Nephron (organoid): ENCODE measurements around the gene NUDT7.
A peak's percentile ranks its signal among the peaks of the same experiment; 100 is the strongest.

ENCODE experiments used
- H3K27ac Mint-ChIP-seq, 3 experiments: 2 replicates each; pipeline ENCODE4 v1.8.0; 2020; ENCODE audit warnings: mixed read lengths in 3 of 3, mild to moderate bottlenecking in 2 of 3, moderate library complexity in 1 of 3
- H3K27me3 Mint-ChIP-seq: 2 replicates; pipeline ENCODE4 v1.8.0; 2021; ENCODE audit warnings: low read depth, mild to moderate bottlenecking, moderate library complexity, mixed read lengths
- H3K36me3 Mint-ChIP-seq: 2 replicates; pipeline ENCODE4 v1.8.0; 2020; ENCODE audit warnings: low read depth, mixed read lengths
- H3K4me1 Mint-ChIP-seq: 2 replicates; pipeline ENCODE4 v1.8.0; 2020; ENCODE audit warnings: mixed read lengths
- H3K4me3 Mint-ChIP-seq, 3 experiments: 2 replicates each; pipeline ENCODE4 v1.8.0; 2020; ENCODE audit warnings: mild to moderate bottlenecking in 3 of 3, mixed read lengths in 3 of 3, moderate library complexity in 2 of 3
- H3K9me3 Mint-ChIP-seq: 2 replicates; pipeline ENCODE4 v1.8.0; 2020; ENCODE audit warnings: mixed read lengths
- CTCF ChIP-seq, 3 experiments: fragments of 200-600 bp; sonication (generic); IDR thresholded peaks; one replicate each; pipeline ENCODE4 v1.5.0; 2021; ENCODE audit warnings: antibody characterized with exemption in 3 of 3; ENCODE audit not compliant: unreplicated experiment in 3 of 3

The NUDT7 gene

GRCh38 chr16:77781091-77781490 is 58.8 kb downstream of the NUDT7 start:
- H3K27me3 Mint-ChIP-seq: peaks cover 14% of the 10 kb centered on the region
- H3K36me3 Mint-ChIP-seq: no peaks in the 10 kb centered on the region
- no peak overlapping the region for H3K27ac Mint-ChIP-seq
- TF ChIP-seq CTCF (IDR thresholded peaks at IDR 0.05; ENCODE audit: unreplicated experiment in 3 of 3): no peak
- no peaks in the 10 kb centered on the region for H3K4me1 Mint-ChIP-seq
- H3K9me3 Mint-ChIP-seq: no peaks in the 10 kb centered on the region
- no peak overlapping the region for H3K4me3 Mint-ChIP-seq

DNA sequence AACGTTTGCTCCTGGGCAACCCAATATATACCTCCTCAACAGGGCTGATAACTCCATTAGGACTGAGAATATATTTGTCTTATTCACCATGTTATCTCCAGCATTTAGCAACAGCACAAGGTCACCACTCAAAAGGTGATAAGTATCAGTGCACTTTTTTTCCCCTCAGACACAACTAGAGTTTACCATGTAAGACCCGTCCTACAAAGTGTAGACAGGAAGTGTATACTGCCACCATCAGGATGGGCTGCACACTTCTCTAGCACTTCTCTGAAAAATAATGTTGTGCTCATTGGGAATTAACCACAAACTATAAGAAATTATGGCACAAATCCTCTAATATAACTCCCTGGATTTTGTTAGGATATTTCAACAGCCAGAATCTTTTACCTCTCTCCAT is 60.4 kb downstream of the NUDT7 start:
- Mint-ChIP-seq H3K4me1 (no peaks in the 10 kb centered on the region), H3K27me3 (peaks cover 28% of the 10 kb centered on the region), H3K36me3 (no peaks in the 10 kb centered on the region), H3K9me3 (no peaks in the 10 kb centered on the region), H3K4me3 (no peak overlapping the region), H3K27ac (no peak overlapping the region)
- no peak for TF ChIP-seq CTCF (IDR thresholded peaks at IDR 0.05; ENCODE audit: unreplicated experiment in 3 of 3)

- Mint-ChIP-seq H3K4me1 (peaks cover 7% of the 10 kb centered on the region), H3K27me3 (peaks cover 46% of the 10 kb centered on the region), H3K36me3 (no peaks in the 10 kb centered on the region), H3K27ac (no peak overlapping the region), H3K9me3 (no peaks in the 10 kb centered on the region), H3K4me3 (no peak overlapping the region)
- peak in 2 of 3 experiments; percentile 12 to 41 for TF ChIP-seq CTCF (IDR thresholded peaks at IDR 0.05; ENCODE audit: unreplicated experiment in 3 of 3)
These were observed 62.4 kb downstream of the NUDT7 start for GRCh38 chr16:77784441-77785372.

DNA sequence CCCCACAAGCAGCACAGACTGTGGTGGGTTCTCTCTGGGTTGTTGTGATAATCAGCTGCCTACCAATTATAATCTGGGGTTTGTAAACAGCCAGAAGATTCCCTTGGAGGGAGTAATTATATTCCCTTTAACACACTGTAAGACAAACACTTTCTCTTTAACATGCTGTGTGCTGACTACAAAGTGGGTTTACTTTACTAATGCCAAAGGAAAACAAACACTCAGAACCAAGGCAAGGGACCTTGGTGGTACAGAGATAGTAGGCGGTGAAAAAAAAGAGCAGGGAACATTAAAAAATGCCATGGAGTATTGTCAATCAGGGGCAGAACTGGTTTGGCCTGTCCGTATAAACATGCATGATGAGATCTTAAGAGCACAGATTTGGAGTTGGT is 63.1 kb downstream of the NUDT7 start:
- Mint-ChIP-seq H3K4me1 (peaks cover 7% of the 10 kb centered on the region), H3K36me3 (no peaks in the 10 kb centered on the region), H3K27ac (no peak overlapping the region), H3K4me3 (no peak overlapping the region), H3K27me3 (peaks cover 53% of the 10 kb centered on the region), H3K9me3 (no peaks in the 10 kb centered on the region)
- no peak for TF ChIP-seq CTCF (IDR thresholded peaks at IDR 0.05; ENCODE audit: unreplicated experiment in 3 of 3)

DNA sequence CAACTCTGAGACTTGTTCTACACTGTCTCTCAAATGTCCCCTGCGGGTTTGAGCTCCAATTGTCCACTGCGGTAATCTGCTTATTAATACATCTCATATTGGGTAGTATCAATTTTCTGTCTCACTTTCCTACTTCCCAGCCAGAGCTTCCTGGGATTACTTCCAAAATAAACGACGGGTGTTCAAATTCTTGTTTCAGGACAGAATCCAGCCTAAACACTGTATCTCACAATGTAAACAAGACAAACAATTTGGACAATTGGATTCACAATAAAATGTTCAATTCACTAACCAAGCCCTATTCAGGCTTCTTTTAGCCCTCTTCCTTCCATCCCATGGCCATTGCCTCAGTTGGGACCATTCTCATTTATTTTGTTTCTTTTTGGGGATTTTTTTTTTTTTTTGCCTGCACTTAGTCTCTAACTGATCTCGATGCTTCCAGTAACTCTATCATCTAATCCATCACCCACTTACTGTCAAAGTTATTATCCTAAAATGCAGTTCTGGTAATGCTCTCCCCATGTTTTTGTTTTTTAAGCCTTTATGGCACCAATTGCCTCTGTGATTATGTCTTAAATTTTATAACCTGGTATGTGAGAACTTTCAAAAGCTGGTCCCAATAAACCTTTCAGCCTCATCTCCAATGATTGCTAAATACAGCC is 64.0 kb downstream of the NUDT7 start:
- no peaks in the 10 kb centered on the region for H3K9me3 Mint-ChIP-seq
- peaks cover 62% of the 10 kb centered on the region for H3K27me3 Mint-ChIP-seq

More for the DNA sequence above, 64.0 kb downstream of the NUDT7 start:
- Mint-ChIP-seq H3K4me3 (no peak overlapping the region), H3K4me1 (peaks cover 7% of the 10 kb centered on the region), H3K27ac (no peak overlapping the region), H3K36me3 (no peaks in the 10 kb centered on the region)
- no peak for TF ChIP-seq CTCF (IDR thresholded peaks at IDR 0.05; ENCODE audit: unreplicated experiment in 3 of 3)
